HepG2 (cell line): ENCODE data around the gene SCP2D1. TPM values are rescaled to one million over a fixed set of nuclear protein-coding genes. Genes with fewer than 3 reads are reported as not detected.

Source experiments
- ATAC-seq: fragments of 200-7000 bp; cut with Tn5 transposase; 3 replicates; pipeline ENCODE4 v1.9.1; 2020; ENCODE audit warnings: mild to moderate bottlenecking, moderate library complexity
- BruUV-seq: library from RNA; stranded (reverse); fragments of 400-500 nt; replicated peaks from 2 replicates; lab custom pipeline; 2021; lab: Mats Ljungman, UMichigan
- CTCF ChIA-PET: fragments of 300-600 bp; formaldehyde crosslinking; extraction: SDS; loops from one replicate; lab custom pipeline; 2021; ENCODE audit warnings: low total read pairs, inconsistent platforms, low intra/inter-chr PET ratio; lab: Yijun Ruan, JAX
- POLR2A ChIA-PET: fragments of 350-600 bp; sonication (Branson Sonifier 250); formaldehyde crosslinking; loops from one replicate; lab custom pipeline; 2020; ENCODE audit warnings: antibody characterized with exemption, inconsistent platforms; lab: Yijun Ruan, JAX
- DNase-seq: peaks from one replicate; pipeline ENCODE4 v3.0.0-alpha.2; 2015; ENCODE audit warnings: low spot score
- FAIRE-seq: peaks from 3 replicates; lab custom pipeline; 2011; peaks lifted over from hg19 to GRCh38; lab: Jason Lieb, UNC
- H2AFZ ChIP-seq: one replicate; pipeline ENCODE4 v1.6.1; 2011; ENCODE audit warnings: low read length, inconsistent platforms
- H3K27ac ChIP-seq: fragments of 300-600 bp; 3 replicates; pipeline ENCODE4 v1.8.0; 2011; ENCODE audit warnings: mixed run types, mild to moderate bottlenecking, mixed read lengths, low read length, inconsistent platforms; ENCODE audit not compliant: insufficient read depth; ENCODE audit errors: extremely low read length
- H3K27me3 ChIP-seq, 2 experiments: fragments of 200-600 bp in 1 of 2; 2 replicates in 1 of 2; 3 replicates in 1 of 2; pipeline versions ENCODE4 v1.6.0 to v1.8.0; 2011; ENCODE audit warnings: low read length in 2 of 2, mild to moderate bottlenecking in 2 of 2, moderate library complexity in 2 of 2, inconsistent platforms in 1 of 2; ENCODE audit not compliant: insufficient read depth in 2 of 2, control insufficient read depth in 1 of 2
- H3K36me3 ChIP-seq, 2 experiments: fragments of 200-600 bp in 1 of 2; replicated peaks in 1 of 2; 2 replicates in 1 of 2; 3 replicates in 1 of 2; pipeline versions ENCODE4 v1.5.1 to v1.8.0; 2011; ENCODE audit warnings: low read length in 2 of 2, inconsistent platforms in 1 of 2; ENCODE audit not compliant: insufficient read depth in 2 of 2, control insufficient read depth in 1 of 2
- H3K4me1 ChIP-seq: 2 replicates; pipeline ENCODE4 v1.5.1; 2012; ENCODE audit warnings: low read length, inconsistent platforms; ENCODE audit not compliant: insufficient read depth
- H3K4me2 ChIP-seq: 2 replicates; pipeline ENCODE4 v1.6.0; 2011; ENCODE audit warnings: low read depth, low read length, inconsistent platforms
- H3K4me3 ChIP-seq, 3 experiments: fragments of 200-600 bp in 1 of 3; sonication (generic), shearing (Covaris generic) in 1 of 3; replicated peaks in 1 of 3; 2 replicates each; pipeline ENCODE4 v1.5.1; 2011 to 2016; ENCODE audit warnings: low read length in 3 of 3, inconsistent platforms in 2 of 3, low read depth in 2 of 3, mild to moderate bottlenecking in 2 of 3, control low read depth in 1 of 3, mixed read lengths in 1 of 3; ENCODE audit not compliant: insufficient read depth in 1 of 3
- H3K79me2 ChIP-seq: one replicate; pipeline ENCODE4 v1.6.1; 2011; ENCODE audit warnings: low read length, inconsistent platforms; ENCODE audit not compliant: insufficient read depth
- H3K9ac ChIP-seq: 2 replicates; pipeline ENCODE4 v1.6.0; 2011; ENCODE audit warnings: mild to moderate bottlenecking, low read depth, low read length, inconsistent platforms; ENCODE audit not compliant: insufficient read depth
- H3K9me3 ChIP-seq: 2 replicates; pipeline ENCODE4 v1.5.1; 2012; ENCODE audit warnings: mild to moderate bottlenecking, low read length
- H4K20me1 ChIP-seq: 2 replicates; pipeline ENCODE4 v1.6.0; 2011; ENCODE audit warnings: inconsistent platforms, mild to moderate bottlenecking, low read length, moderate library complexity; ENCODE audit not compliant: insufficient read depth
- CTCF ChIP-seq: sonication (generic); formaldehyde crosslinking; IDR thresholded peaks from 2 replicates; pipeline ENCODE4 v1.5.0; 2020; ENCODE audit warnings: mild to moderate bottlenecking, missing genetic modification reagents, moderate library complexity
- RNF219 ChIP-seq: sonication (generic); formaldehyde crosslinking; IDR thresholded peaks from 2 replicates; pipeline ENCODE4 v1.5.0; 2020; ENCODE audit warnings: mild to moderate bottlenecking, missing genetic modification reagents
- STAG1 ChIP-seq: sonication (generic); formaldehyde crosslinking; IDR thresholded peaks from 2 replicates; pipeline ENCODE4 v1.4.0; 2020; ENCODE audit warnings: missing genetic modification reagents
- ZNF350 ChIP-seq: sonication (generic); formaldehyde crosslinking; IDR thresholded peaks from 2 replicates; pipeline ENCODE4 v1.4.0; 2020; ENCODE audit warnings: mild to moderate bottlenecking, low read depth, missing genetic modification reagents, borderline replicate concordance
- WGBS: methylation state at CpG from one replicate; pipeline ENCODE4 v1.1.6; 2017; ENCODE audit warnings: low lambda C conversion rate; 5-methylcytosine and 5-hydroxymethylcytosine counted together
- in situ Hi-C: cut with HindIII; loops from 2 replicates; pipeline ENCODE4 v1.10.0; 2017; ENCODE audit warnings: low pct_unique_long_range_greater_than_20kb; ENCODE audit not compliant: extremely low pct_ligation_motif_present
- intact Hi-C: fragments of 100-400 bp; cut with micrococcal nuclease; formaldehyde crosslinking; loops from one replicate; pipeline ENCODE4 v1.10.0; 2022; ENCODE audit not compliant: unreplicated experiment
- polyA plus RNA-seq, 8 experiments: library from polyadenylated mRNA; depleted of rRNA in 3 of 8; stranded (reverse) in 7 of 8; unstranded in 1 of 8; fragments of >200 nt; fragmentation: Illumina TruSeq in 4 of 8; extraction: Trizol in 4 of 8; gene quantifications; 2 replicates each; pipeline versions ENCODE4 v1.2.1 to v1.2.3, GENCODE V29; 2011 to 2016; ENCODE audit warnings: low read depth in 4 of 8, missing spikeins in 1 of 8, mixed read lengths in 1 of 8; ENCODE audit not compliant: insufficient read depth in 1 of 8
- total RNA-seq, 5 experiments: library from RNA; depleted of rRNA; stranded (reverse); fragments of >200 nt; fragmentation: Illumina TruSeq; extraction: Trizol; gene quantifications; 2 replicates each; pipeline ENCODE4 v1.2.3, GENCODE V29; 2016; ENCODE audit warnings: low read depth in 1 of 5

The SCP2D1 gene
- total and polyA plus RNA-seq, 2 of the 13 experiments (the other 11 are each of a cell fraction or from before 2014, with no cell fraction given) = not detected

DNA sequence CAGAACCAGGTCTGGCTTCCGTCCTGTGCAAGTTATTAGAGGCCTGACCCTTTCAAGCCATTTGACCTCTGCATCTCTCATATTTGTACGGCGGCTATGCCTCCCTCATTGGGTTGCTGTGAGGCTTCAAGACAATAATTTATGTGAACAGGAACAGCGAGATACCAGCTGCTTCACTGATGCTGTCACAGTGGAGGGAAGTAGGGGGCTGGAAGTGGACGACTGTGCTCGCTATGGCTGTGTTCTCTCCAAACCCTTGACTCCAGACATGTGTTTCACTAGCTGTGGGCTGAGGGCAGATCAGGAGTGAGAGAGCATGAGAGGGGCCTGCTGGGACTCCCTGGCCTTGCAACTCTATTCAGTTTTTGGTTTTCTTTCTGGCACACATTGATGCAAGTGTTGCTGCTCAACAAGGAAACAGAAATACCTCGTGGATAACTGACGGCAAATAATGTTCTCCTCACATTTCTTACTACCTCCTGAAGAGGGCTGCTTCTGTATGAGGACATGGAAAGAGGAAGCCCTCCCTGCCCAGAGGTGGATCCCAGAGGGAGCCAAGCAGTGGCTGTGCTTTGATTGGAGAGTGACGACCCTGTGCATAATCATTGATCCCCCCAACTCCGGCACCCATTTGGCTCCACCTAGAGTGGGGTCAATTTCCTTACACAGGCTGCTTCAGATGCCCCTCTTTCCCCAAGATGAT lies 34.7 kb upstream of the SCP2D1 start:
- 31% methylated on average over 10 of the region's 10 CpGs for WGBS
- peak; percentile 66 for ATAC-seq
- peaks cover 0 to 4% of the 10 kb centered on the region in 2 experiments; a peak in 2 of 5 replicates for H3K27me3 ChIP-seq
- H4K20me1 ChIP-seq = no peaks in the 10 kb centered on the region
- in situ Hi-C loops (no loop called here), intact Hi-C loops (no loop called here)
- FAIRE-seq = peak; percentile 58
- H2AFZ ChIP-seq = no peak overlapping the region
- no peak overlapping the region for H3K4me3 ChIP-seq
- H3K27ac ChIP-seq = no peak overlapping the region
- no peak overlapping the region for H3K9ac ChIP-seq
- ChIA-PET CTCF (no interaction called here), POLR2A (interaction anchor here (1.1 kb wide), 1 partner anchor 15 kb away, joined by 3 read pairs; no protein-coding TSS in a partner anchor)
- H3K79me2 ChIP-seq = no peaks in the 10 kb centered on the region
- TF ChIP-seq RNF219 (CRISPR knock-in tag) = no peak
- peak; percentile 20 for TF ChIP-seq STAG1 (CRISPR knock-in tag)
- no peak for TF ChIP-seq ZNF350 (CRISPR knock-in tag)
- TF ChIP-seq CTCF = peak; percentile 23; the same call in 1 of the 2 replicates
- H3K36me3 ChIP-seq = no peaks in the 10 kb centered on the region
- DNase-seq = no peak
- H3K4me2 ChIP-seq = no peak overlapping the region
- no peaks in the 10 kb centered on the region for H3K9me3 ChIP-seq
- H3K4me1 ChIP-seq = no peaks in the 10 kb centered on the region
- no TSS peak for BruUV-seq
